Measurements from ENCODE around the gene POLR3A.
"Not testable (repeated sequence)": the region's sequence is repeated elsewhere in the genome, so short reads cannot be mapped to it uniquely, and the experiment has no call there.

Gene POLR3A

DNA sequence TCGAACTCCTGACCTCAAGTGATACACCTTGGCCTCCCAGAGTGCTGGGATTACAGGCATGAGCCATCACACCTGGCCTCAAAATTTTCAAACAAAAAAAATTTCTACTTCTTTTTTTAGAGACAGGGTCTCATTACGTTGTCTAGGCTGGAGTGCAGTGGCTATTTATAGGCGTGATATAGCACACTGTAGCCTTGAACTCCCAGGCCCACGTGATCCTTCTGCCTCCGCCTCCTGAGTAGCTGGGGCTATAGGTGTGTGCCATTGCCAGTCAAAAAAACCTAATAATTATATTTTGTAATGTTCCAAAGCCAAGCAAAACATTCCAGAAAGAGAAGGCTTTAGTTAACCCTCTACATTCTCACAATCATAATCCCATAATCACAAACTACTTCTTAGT, 13.8 kb downstream of the POLR3A start:
- no peak for DNase-seq

DNA sequence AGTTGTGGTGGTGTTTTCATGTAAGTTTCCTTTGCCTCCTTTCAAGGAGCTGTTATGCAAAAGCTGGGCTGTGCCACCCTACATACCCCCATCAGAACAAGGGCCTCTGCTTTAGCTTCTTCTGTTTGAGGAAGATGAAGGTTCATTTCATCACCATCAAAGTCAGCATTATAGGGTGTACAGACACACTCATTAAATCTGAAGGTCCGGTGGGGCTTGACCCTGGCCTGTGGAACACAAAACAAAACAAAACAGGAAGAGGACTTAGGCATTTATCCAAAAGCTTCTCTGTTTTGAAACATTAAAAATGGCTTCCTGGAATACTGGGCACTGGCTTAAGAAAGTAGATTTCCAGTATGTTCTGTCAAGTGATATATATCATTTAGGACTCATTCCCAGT, 15.8 kb downstream of the POLR3A start:
- no peak for DNase-seq

DNA sequence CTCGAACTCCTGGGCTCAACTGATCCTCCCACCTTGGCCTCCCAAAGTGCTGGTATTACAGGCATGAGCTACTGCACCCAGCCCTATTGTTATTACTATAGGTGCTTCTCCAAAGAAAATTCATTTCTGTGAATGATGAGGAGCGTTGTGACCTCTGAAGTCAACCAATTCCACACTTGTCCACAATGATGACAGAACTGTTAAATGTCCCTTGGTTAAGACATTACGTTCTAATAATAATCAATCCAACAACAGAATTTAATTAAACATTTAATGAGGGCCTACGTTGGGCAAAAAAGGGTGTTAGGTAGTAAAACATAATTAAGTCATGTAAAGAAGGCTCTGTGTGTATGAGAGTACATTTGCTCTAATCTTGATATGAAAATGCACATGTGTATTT, 18.2 kb downstream of the POLR3A start:
- DNase-seq = no peak

DNA sequence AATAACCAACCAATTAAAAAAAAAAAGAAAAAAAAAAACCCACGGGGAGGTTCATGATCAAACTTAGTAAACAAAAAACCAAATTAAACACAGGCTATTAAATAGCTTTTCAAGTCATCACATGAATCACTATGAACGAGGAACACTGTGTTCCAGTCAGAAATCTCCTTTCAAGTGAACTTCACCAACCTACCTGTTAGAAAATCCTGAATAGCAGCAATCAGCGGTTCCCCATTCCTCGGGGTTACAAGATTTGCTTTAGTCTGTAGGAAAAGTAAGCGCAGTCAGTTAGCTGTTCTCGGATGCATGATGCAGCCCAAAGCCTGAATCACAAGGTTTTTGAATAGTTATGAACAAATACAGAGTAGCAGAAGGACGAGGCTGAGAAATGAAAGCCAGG, 19.0 kb downstream of the POLR3A start:
- DNase-seq = no peak

DNA sequence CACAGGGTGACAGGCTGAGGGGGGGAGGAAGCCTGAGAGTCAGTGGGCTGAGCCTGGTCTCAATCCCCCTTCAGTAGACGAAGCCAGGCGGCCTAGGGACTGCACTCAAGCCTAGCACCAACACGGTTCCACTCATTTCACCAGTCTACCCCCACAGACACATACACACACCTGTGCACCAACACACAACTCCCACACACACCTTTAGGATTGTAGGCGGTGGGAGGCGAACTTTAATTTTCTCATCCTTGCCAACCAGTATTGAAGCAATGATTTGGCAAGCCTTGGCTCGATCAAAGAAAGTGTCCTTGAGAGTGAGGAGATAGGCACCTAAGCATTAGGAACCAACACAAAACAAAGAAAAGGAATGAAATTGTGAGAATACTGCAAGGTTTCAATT, 19.7 kb downstream of the POLR3A start:
- no peak for DNase-seq

DNA sequence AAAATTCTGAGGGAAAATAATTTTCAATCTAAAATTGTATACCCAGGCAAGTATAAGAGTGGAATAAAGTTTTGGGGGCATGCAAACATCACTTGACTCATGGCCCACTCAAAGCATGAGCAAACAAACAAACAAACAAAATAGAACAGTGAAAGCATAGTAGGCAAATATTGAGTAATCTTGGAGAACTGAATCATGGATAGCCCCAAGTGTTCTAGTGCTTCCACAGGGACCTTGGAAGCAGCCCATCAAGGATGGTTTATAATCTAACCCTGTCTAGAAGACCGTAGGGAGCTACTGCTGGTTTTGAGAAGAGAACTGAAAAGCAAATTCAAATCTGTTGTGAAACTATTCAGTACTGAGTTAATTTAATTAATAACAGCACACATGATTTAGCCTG, 22.1 kb downstream of the POLR3A start:
- no peak for DNase-seq

DNA sequence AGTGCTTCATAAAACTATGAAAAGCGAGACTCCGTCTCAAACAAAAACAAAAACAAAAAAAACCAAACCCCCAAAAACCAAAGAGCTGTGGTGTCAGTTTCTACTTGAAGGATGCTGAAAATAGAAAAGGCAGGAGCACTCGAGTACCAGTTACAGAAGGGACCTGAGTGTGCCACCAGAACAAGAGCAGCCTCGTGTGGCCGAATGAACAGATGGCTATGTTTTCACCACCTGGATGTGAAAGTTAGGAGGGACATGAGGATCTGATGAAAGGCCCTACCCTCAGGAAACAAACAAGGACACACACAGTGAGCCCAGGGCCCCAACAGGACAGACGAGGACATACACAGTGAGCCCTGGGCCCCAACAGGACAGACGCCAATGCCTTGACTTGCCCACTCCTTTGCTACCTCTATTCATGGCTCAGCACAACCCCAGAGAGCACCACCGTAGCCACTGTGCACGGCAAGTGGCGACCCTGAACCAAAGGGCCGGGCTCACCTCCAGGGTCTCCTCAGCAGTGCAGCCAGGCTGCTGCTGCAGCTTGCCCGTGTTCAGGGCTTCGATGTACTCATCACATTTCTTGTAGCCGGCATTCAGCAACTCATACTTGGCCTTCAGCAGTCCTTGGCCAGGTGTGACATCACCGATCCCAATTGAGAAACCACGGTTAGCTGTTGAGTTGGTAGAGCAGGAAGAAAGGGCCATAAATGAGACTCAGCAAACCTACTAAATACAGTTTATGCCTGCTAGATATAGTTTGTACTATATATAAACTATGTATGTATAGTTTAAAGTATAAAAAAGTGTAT, 24.9 kb downstream of the POLR3A start:
- DNase-seq = no peak

DNA sequence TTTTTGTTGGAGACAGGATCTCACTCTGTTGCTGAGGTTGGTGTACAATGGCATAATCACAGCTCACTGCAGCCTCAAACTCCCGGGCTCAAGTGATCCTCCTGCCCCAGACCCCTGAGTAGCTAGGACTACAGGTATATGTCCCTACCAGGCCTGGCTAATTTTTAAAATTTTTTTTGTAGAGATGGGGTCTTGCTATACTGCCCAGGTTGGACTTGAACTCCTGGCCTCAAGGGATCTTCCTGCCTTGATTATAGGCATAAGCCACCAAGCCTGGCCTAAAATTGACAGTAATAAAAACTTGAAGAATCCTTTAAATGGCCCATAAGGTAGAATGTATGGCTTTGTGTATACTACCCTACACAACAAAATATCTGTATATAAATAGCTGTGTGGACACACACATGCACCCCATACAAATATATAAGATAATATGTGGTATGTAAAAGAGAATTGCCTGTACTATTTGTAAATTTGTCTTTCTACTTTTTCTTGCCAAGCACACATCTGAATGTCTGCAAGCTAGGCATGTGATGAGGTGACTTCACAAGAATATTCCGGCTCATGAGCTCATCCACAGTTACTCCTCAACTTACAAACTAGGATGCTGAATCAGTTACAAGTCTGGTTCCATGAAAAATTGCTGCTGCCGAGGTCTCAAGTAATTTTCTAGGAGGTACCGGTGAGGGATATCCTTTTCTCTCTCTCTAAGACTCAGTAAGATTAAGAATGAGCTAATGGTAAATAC, 26.6 kb downstream of the POLR3A start:
- no peak for DNase-seq

DNA sequence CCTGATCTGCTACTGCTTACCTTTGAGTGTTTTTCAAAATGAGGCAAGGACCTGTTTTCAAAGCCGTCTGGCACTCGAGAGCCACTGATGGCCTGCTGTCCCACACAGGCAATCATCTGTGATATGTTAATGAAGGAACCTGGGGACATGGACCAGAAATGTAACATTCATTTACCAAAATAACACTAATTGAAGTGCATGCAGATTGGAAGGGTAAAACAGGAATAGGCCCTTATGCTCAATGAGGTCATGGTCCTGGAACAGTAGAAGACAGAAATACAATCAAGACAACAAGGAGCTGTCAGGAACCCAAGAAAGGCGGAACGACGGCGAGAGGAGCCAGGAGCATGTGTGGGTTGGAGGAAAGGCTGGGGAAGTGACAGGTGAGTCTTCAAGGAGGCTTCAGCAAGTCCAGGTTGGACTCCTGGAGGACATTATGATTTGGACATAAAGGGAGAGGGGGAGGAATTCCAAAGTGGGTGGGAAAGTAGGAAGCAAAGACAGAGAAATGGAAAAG, 28.3 kb downstream of the POLR3A start:
- no peak for DNase-seq

DNA sequence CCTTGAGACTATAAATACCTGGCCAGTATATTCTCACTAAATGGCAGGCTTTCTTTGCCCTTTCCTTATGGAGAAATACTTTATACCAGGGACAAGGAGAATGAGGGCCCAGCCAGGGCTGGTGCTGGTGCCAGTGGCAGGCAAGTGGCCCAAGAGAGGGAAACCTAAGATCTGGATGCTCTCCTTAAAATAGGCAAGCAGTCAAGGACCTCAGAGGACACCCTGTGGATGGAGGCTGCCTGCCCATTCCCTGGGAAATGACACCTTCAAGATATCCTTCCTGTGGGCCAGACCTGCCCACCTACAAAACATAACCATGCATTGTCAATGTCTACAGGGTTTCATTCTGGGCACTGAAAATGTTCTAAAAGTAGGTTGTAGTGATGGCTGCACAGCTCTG, 29.1 kb downstream of the POLR3A start:
- no peak for DNase-seq

DNA sequence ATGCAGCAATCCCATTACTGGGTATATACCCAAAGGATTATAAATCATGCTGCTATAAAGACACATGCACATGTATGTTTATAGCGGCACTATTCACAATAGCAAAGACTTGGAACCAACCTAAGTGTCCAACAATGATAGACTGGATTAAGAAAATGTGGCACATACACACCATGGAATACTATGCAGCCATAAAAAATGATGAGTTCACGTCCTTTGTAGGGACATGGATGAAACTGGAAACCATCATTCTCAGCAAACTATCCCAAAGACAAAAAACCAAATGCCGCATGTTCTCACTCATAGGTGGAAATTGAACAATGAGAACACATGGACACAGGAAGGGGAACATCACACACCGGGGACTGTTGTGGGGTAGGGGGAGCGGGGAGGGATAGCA, 30.5 kb downstream of the POLR3A start:
- DNase-seq = not testable (repeated sequence)

DNA sequence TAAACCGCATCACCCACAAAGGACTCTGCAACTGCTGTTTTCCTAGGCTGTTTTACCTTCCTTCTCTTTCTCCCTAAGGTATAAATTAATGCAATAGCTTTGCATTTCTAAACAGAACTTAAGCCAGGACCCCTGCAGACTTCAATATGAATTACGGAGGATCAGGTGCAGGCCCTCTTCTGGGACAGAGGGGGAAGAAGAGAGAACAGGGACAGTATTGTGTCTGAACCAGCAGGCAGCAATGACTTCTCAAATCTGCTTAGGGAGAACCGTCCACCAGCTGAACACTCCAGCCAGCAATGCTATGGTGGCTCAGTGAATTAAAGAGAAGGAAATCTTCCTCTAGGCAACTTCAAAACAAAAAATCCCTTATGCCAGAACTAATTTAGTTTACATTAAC, 35.7 kb downstream of the POLR3A start:
- DNase-seq = no peak

DNA sequence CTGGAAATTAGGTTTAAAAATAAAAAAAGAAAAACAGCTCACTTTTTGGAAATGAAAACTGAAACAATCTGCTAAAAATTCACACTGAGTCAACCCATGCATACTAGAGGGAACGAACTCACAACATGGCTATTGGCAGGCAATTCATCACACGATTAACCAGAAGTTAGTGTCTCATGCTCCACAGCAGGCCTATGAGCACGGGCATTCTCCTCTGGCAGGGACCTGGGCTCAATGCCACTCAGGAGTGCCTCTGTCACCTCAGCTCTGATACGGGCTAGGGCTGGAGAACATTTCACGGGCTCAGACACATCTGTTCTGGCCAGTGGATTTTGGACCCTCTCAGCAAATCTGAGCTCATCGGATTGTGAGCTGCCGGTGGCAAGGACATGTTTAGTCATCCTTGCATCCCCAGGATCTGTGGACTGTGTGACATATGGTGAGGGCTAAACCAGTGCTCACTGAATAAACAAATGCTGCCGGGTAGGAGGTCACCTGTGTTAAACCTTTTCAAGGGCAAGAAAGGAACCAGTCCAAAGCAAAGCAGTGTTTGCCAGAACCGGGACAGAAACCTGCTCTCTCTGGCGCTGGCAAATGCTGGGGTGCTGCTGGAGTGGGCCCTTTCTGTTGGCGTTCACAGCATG, 40.1 kb downstream of the POLR3A start:
- DNase-seq = no peak

DNA sequence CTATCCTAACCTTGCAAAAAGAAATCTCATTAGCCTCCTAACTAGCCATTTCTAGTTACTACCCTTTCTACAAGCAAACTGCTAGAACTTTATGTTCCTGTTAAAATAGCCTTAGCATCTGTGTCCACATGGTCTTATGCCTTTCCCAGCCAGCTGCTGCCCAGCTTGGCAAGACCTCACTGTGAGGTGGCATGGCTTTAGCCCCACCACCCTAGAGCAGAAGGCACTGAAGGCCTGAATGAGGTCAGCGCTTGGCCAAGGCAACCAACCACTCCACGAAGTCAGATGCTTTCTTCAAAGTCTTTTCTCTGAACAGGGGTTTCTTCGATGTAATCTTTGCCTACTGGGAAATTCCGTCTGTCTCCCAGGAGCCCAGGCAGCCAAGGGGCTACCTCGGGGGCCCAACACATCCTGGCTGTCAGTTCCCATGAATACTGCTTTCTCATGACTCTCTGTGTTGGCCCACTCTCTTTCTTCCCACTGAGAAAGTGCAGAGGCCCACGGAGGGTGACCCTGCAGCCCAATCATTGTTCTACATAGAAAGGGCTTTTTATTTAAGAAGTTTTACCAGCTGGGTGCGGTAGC, 41.6 kb downstream of the POLR3A start:
- DNase-seq = no peak

DNA sequence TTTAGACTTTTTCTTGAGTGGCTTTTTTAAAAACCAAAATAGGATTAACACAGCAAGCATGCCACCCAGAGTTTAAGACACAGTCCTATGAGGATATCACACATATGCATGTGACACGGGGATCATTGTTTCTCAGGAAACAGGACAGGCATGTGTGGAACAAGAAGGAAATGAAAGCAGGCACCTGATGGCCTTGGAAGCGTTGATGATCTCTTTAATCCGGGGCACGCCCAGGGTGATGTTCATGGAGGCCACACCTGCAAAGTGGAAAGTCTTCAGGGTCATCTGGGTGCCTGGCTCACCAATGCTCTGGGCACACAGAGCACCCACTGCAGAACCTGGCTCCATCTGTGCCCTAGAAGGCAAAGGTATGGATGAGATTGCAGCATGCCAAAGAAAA, 44.3 kb downstream of the POLR3A start:
- no peak for DNase-seq

DNA sequence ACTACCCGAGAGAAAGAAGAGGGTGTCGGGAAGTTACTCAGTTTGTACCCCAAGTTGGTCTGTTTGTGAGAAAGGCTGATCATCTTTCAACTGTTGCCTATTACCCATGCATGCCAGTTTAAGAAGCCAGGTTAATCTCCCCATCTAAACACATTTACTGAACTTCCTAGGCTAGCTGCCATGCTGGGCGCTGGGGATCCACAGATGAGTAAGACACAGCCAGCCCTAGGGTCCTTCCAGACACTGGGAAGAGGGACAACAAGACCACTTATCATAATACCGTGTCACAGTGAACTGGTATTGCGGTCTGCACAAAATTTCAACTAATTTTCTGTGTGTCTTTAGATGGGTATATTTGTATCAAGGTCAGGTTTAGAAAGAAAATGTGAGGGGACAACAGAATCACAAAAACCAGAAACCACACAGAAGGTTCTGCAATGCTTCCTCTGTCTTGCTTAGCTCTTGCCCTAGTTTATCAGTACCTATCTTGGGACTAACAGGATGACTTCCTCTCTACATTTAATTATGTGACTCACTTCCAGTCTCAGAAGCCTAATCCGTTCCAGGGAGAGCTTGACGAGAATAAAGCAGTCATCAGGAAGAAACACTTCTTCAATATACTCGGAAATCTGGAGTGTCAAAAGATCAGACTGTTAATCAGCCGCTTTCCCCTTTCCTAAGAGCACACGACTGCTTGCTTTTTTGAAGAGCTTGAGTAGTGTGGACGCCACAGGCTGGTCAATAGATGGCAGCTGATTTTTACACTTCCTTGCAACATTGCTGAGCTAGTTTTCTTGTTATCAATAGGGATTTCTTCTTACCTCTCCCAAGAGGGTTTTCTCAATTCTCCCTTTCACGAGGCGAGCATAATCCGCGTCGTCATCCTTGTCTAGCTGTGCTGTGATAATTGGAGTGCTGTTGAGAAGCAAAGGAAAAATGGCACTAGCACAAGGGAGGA, 45.7 kb downstream of the POLR3A start:
- no peak for DNase-seq

DNA sequence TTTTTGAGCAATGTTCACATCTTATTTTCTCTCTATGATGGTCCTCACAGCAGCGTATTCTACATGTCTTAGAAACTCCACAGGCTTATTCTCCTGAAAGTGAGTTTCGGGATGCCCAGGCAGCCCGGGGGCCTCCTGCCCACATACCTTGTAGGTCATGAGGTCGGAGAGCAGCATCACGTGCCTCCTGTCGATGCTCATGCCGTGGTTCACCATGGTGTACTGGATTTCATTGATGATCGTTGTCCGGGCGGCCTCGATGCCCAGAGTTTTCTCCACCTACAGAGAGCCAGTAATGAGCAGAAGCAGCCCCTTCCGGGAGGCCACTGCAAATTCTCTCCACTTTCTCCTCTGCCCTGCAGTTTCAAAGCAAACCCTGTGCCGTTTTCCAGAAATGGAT, 48.0 kb downstream of the POLR3A start:
- DNase-seq = no peak

DNA sequence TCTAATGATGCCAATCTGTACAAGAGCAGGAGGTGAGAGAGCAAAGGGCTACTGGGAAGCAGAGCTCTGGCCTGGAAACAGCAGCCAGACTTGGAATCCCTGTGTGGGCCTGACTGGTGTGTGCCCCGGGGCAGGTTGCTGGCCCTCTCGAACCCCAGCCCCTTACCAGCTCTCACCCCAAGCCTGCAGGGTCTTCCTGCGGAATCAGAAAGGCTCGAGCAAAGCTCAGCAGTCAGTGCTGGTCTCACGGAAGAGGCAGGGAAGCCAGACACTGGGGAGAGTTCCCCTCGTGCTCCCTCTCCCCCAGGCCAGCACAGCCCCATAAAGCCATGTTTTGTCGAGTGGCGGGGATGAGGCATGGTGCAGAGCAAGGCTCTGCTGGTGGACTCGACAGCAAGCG, 50.1 kb downstream of the POLR3A start:
- DNase-seq = no peak

DNA sequence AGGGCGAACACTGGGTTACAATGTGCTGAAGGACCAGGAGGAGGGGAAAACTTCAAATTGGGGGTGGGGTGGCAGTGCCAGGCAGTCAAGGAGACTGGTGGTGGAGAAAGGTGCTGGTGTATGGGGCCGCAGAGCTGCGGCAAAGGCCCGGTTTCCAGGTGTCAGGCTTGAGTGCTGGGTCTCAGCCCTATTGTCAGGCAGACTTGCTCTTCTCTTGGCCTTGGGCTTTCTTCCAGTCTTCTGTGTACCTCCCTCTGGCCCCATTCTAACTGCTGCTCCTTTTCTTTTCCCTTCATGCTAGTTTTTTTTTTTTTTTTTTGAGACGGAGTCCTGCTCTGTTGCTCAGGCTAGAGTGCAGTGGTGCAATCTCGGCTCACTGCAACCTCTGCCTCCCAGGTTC, 51.0 kb downstream of the POLR3A start:
- DNase-seq = no peak

DNA sequence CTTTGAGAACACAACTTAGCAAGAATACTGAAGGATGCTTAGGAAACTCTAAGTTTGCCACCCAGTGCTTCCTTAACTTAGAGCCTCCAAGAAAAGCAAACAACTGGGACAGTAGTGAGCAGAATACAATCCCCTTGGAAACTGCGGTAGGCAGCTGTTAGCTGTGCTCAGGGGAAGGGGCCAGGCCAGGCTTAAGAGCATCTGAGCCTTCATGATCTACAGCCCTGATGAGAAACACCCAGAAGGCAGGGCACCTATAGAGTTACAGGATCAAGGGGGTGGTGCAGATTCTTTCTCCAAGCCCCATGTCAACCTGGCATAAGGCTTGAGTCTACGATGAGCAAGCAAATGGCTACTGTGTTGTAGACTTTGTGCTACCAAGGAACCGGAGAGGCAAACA, 51.4 kb downstream of the POLR3A start:
- DNase-seq = no peak

DNA sequence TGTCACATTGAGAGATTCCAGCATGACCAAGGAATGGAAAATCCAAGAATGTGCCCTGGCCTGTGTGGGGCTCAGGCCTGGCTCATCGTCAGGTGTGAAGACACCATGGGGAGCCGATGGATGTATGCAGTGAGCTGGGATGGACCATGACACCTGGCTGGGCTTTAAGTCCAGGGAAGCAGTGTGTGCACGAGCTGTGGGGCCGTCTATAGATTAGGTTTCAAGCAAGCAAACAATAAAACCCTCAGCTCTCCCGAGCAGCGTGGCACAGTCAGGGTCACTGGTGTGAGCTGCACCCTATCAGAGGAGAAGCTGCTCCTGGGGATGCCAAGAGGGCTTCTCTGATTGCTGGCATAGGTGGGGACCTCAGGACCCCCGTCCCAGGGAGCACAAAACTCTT, 52.3 kb downstream of the POLR3A start:
- DNase-seq = no peak

DNA sequence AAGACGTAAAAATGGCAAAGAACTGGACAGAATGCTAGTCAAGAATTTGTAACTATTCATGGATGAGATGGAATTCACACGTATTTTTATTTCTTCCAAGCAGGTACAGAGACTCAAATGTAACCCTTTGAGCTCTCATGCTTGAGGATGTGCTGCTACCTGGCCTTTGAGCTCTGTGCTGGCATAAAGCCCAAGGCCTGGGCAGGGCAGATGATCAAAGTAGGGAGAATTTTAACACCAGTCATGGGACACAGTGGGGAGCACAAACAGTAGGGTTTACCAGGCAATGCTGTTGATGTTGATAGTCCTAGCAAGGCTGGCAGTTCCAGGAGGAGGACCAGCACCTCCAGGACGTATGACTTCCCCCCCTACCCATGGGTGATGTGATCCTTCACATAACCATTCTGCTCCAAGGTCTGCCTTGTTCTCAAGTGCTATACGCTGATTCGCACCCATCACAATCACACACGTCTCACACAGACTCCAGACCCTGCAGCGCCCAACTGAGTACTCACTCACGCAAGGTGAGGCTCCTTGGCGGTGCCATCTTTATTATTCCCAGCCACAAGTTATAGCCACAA, 54.1 kb downstream of the POLR3A start:
- DNase-seq = no peak

Data from bone marrow (tissue), 2 donors.